Esophagus squamous epithelium (tissue), 5 donors: ENCODE data around the gene HOXD13. TPM values are rescaled to one million over a fixed set of nuclear protein-coding genes. Genes with fewer than 3 reads are reported as not detected.

ENCODE experiments used
- DNase-seq: peaks from one replicate; lab custom pipeline; 2025; lab: John Stamatoyannopoulos, UW
- H3K27ac ChIP-seq, 4 donors: fragments of 200-600 bp; sonication (generic); one replicate each; pipeline ENCODE4 v1.5.1; 2016 to 2019; ENCODE audit warnings: mild to moderate bottlenecking in 1 of 4
- H3K27me3 ChIP-seq, 4 donors: fragments of 200-600 bp; sonication (generic); 1 replicate in 3 of 4; 2 replicates in 1 of 4; pipeline versions ENCODE4 v1.5.1 to v1.6.0; 2017 to 2021; ENCODE audit warnings: antibody characterized with exemption in 1 of 4
- H3K36me3 ChIP-seq, 3 donors: fragments of 200-600 bp; sonication (generic); one replicate each; pipeline ENCODE4 v1.5.1; 2016 to 2019
- H3K4me1 ChIP-seq, 3 donors: fragments of 200-600 bp; sonication (generic); one replicate each; pipeline ENCODE4 v1.5.1; 2017 to 2019
- H3K4me3 ChIP-seq, 4 donors: fragments of 200-600 bp; sonication (generic); 1 replicate in 3 of 4; 2 replicates in 1 of 4; pipeline ENCODE4 v1.5.1; 2016 to 2019; ENCODE audit warnings: mild to moderate bottlenecking in 2 of 4, moderate library complexity in 1 of 4
- H3K9me3 ChIP-seq, 3 donors: fragments of 200-600 bp; sonication (generic); one replicate each; pipeline ENCODE4 v1.5.1; 2016 to 2019
- POLR2A ChIP-seq, 4 donors: fragments of 450-650 bp; IDR thresholded peaks; one replicate each; pipeline ENCODE4 v1.6.1; 2017; ENCODE audit warnings: antibody characterized with exemption in 4 of 4, mild to moderate bottlenecking in 4 of 4, moderate library complexity in 3 of 4
- WGBS, 2 donors: methylation state at CpG; one replicate each; pipeline ENCODE4 v1.1.5; 2018; 5-methylcytosine and 5-hydroxymethylcytosine counted together
- intact Hi-C: fragments of 100-400 bp; cut with DNase I; formaldehyde crosslinking; loops from one replicate; pipeline ENCODE4 v1.15.0; 2022
- total RNA-seq, 4 donors: library from RNA; depleted of rRNA; stranded (reverse); fragments of >200 nt; gene quantifications; one replicate each; pipeline ENCODE4 v1.1.0, GENCODE V29; 2016
- TF ChIP-seq, protein P1 (sequence below), 6 experiments: fragments of 450-650 bp in 4 of 6; fragments of 200-600 bp in 2 of 6; sonication (generic) in 2 of 6; IDR thresholded peaks; one replicate each; pipeline ENCODE4 v1.5.1; 2016 to 2019; ENCODE audit warnings: antibody characterized with exemption in 6 of 6, mild to moderate bottlenecking in 4 of 6, moderate library complexity in 4 of 6
- donor health status: DM: yes; HTN: yes; CAD: no.

The HOXD13 gene
- total RNA-seq, 4 donors from 2014 or later, result not detected

DNA sequence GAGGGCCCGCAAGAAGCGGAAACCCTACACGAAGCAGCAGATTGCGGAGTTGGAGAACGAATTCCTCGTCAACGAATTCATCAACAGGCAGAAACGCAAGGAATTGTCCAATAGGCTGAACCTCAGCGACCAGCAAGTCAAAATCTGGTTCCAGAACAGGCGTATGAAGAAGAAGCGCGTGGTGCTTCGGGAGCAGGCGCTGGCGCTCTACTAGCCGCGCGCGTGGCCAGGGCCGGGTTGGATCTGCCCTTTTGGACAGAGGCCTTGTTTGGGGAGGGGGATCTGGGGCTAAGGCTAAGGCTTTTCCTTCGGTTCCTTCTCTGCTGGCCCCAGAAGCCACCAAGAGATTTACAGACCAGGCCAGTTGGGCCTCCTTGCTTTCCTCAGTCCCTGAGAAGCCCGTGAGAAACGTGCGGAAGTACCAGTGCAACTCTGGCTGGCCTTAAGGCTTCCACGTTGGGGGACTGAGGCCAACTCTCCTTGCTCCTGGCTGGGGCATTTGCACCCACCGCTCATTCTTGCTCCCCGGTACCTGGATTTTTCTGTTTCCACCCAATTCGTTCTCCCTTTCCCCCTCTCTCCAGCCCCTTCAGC is 8.1 kb downstream of the HOXD13 start:
- H3K9me3 ChIP-seq, result no peaks in the 10 kb centered on the region
- H3K27ac ChIP-seq, result no peak overlapping the region
- peaks cover 51 to 100% (median 84%) of the 10 kb centered on the region in 4 donors for H3K27me3 ChIP-seq
- peaks cover 25 to 61% (median 33%) of the 10 kb centered on the region in 3 donors for H3K4me1 ChIP-seq
- 25 to 30% methylated on average over 22 to 26 of the region's 28 CpGs for WGBS, 2 donors
- no peaks in the 10 kb centered on the region for H3K36me3 ChIP-seq
- intact Hi-C loops, result no loop called here
- no peak for TF ChIP-seq POLR2A (IDR thresholded peaks at IDR 0.05)
- TF ChIP-seq, protein P1, sequence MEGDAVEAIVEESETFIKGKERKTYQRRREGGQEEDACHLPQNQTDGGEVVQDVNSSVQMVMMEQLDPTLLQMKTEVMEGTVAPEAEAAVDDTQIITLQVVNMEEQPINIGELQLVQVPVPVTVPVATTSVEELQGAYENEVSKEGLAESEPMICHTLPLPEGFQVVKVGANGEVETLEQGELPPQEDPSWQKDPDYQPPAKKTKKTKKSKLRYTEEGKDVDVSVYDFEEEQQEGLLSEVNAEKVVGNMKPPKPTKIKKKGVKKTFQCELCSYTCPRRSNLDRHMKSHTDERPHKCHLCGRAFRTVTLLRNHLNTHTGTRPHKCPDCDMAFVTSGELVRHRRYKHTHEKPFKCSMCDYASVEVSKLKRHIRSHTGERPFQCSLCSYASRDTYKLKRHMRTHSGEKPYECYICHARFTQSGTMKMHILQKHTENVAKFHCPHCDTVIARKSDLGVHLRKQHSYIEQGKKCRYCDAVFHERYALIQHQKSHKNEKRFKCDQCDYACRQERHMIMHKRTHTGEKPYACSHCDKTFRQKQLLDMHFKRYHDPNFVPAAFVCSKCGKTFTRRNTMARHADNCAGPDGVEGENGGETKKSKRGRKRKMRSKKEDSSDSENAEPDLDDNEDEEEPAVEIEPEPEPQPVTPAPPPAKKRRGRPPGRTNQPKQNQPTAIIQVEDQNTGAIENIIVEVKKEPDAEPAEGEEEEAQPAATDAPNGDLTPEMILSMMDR (IDR thresholded peaks at IDR 0.05), result no peak
- no peak overlapping the region for H3K4me3 ChIP-seq
- DNase-seq, result no peak

DNA sequence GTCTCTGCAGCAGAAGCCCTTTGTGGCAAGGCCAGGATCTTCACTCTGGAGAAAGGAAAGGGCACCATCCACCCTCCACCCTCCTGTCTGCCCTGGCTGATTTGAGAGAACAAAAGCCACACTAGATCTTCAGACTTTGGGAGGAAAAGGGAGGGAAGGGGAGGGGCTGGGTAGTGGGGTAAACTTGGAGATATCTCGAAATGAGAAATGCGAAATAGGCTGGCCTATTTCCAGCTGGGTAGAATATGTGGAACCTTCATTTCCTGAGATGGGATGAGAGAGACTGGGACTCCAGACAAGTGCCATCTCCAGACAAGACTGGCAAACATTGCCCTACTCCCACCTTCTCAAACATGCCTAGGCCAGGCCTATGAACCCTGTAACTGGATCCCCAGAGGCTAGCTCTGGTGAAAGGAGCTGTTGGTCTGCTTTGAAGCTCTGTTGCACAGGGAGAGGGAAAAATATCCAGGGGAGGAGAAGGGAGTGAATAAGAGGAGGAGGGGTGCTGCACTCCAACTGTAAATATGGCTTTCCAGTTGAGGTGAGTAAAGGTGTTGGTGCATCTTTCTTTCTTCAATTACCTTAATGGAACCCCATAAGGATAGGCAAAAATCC is 8.8 kb downstream of the HOXD13 start:
- no peaks in the 10 kb centered on the region for H3K36me3 ChIP-seq
- intact Hi-C loops, result no loop called here
- H3K27me3 ChIP-seq, result peaks cover 51 to 100% (median 82%) of the 10 kb centered on the region in 4 donors
- H3K9me3 ChIP-seq, result no peaks in the 10 kb centered on the region
- 4 to 7% methylated on average over 2 of the region's 2 CpGs for WGBS, 2 donors
- H3K27ac ChIP-seq, result no peak overlapping the region
- no peak overlapping the region for H3K4me3 ChIP-seq
- no peak for DNase-seq
- peaks cover 25 to 62% (median 34%) of the 10 kb centered on the region in 3 donors for H3K4me1 ChIP-seq
- TF ChIP-seq, protein P1 (IDR thresholded peaks at IDR 0.05), result no peak
- no peak for TF ChIP-seq POLR2A (IDR thresholded peaks at IDR 0.05)

DNA sequence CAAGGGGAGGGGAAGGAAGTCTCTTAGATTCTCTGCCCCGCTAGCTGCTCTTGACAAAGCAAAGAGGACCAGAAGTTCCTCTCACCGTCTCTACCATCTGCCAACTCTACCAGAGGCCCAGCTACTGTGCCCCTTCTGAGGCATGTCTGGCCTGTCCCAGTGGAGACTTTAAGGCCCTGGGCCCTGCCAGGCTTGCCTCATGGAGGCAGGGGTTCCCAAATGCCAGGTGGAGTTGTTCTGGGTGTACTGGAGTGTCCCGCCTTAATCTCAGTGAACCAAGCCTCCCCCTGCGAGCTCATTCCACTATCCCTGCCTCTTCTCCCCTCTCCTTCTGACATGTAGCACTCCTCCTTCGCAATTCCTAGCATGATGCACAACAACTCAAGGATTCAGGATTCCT is 9.3 kb downstream of the HOXD13 start:
- no peak for DNase-seq

DNA sequence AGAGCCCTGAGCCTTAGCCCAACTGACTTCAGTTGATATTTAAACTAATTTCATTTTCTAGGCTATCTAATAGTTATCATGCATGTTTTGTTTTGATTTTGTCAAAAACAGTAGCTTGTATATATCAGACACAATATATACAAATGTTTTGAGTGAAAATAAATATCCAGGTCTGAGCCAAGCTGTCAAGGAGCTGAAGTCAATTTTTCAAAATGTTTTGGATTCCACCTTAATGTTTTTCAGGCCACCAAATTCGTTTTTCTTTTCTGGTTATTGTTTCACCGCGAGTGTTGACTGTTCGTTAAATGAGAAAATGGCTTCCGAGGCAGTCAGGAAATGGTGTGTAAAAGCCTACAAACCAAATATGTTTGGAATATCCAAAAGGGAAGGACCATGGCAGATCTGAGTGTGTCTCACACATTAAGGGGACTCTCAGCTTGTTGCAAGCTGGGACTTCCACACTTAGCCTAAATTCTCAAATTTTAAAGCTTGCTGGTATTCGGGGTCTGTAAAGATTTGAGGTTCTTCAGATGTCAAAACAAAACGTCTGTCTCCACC is 9.9 kb downstream of the HOXD13 start:
- 15 to 21% methylated on average over 7 of the region's 7 CpGs for WGBS, 2 donors
- no peak overlapping the region for H3K4me3 ChIP-seq

More for the DNA sequence above, 9.3 kb downstream of the HOXD13 start:
- Histone ChIP-seq H3K27me3 (peaks cover 46 to 100% (median 82%) of the 10 kb centered on the region in 4 donors), H3K4me1 (peaks cover 30 to 62% (median 37%) of the 10 kb centered on the region in 3 donors), H3K9me3 (no peaks in the 10 kb centered on the region), H3K4me3 (no peak overlapping the region), H3K36me3 (no peaks in the 10 kb centered on the region), H3K27ac (no peak overlapping the region)
- intact Hi-C loops, result no loop called here
- TF ChIP-seq POLR2A (IDR thresholded peaks at IDR 0.05), result no peak
- TF ChIP-seq, protein P1 (IDR thresholded peaks at IDR 0.05), result no peak
- 43 to 53% methylated on average over 5 of the region's 5 CpGs for WGBS, 2 donors

More for the DNA sequence above, 9.9 kb downstream of the HOXD13 start:
- no peak for TF ChIP-seq POLR2A (IDR thresholded peaks at IDR 0.05)
- TF ChIP-seq, protein P1 (IDR thresholded peaks at IDR 0.05), result no peak
- Histone ChIP-seq H3K9me3 (no peaks in the 10 kb centered on the region), H3K36me3 (no peaks in the 10 kb centered on the region), H3K27ac (no peak overlapping the region), H3K4me1 (peaks cover 32 to 62% (median 35%) of the 10 kb centered on the region in 3 donors), H3K27me3 (peaks cover 40 to 100% (median 84%) of the 10 kb centered on the region in 4 donors)
- intact Hi-C loops, result no loop called here
- no peak for DNase-seq
